ENCODE data around the gene GRIN3A. TPM values are rescaled to one million over a fixed set of nuclear protein-coding genes. Genes with fewer than 3 reads are reported as not detected.

Gene GRIN3A
- total RNA-seq, 4 donors from 2014 or later: 0.39 TPM; not detected in 3

DNA sequence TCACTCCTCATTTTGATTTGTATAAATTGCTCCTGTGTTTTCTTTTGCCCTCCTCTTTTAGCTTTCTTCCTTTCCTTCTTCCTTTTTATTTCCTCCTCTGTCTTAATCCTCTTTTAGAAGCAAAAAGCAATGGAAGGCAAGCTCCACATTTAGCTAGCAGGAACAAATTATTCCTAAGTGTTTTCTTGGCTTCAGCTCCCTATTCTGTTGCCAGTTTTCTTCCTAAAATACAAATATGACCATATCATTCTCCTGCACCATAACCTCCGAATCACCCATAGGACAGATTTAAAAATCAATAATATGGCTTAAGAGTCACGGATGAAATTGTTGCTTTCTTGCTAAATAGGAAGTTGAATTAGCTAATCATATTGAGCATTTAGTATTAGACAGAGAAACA, 49.4 kb downstream of the GRIN3A start:
- H3K4me1 ChIP-seq: no peaks in the 10 kb centered on the region
- no peak overlapping the region for H3K27ac ChIP-seq
- no peak overlapping the region for H3K4me3 ChIP-seq
- 27 to 48% methylated on average over 2 of the region's 2 CpGs for WGBS, 2 donors
- no peak for TF ChIP-seq EP300 (IDR thresholded peaks at IDR 0.05)
- no peak for TF ChIP-seq POLR2A (IDR thresholded peaks at IDR 0.05)
- TF ChIP-seq, protein P1, sequence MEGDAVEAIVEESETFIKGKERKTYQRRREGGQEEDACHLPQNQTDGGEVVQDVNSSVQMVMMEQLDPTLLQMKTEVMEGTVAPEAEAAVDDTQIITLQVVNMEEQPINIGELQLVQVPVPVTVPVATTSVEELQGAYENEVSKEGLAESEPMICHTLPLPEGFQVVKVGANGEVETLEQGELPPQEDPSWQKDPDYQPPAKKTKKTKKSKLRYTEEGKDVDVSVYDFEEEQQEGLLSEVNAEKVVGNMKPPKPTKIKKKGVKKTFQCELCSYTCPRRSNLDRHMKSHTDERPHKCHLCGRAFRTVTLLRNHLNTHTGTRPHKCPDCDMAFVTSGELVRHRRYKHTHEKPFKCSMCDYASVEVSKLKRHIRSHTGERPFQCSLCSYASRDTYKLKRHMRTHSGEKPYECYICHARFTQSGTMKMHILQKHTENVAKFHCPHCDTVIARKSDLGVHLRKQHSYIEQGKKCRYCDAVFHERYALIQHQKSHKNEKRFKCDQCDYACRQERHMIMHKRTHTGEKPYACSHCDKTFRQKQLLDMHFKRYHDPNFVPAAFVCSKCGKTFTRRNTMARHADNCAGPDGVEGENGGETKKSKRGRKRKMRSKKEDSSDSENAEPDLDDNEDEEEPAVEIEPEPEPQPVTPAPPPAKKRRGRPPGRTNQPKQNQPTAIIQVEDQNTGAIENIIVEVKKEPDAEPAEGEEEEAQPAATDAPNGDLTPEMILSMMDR (IDR thresholded peaks at IDR 0.05): no peak
- H3K9me3 ChIP-seq: no peaks in the 10 kb centered on the region
- H3K27me3 ChIP-seq: no peaks in the 10 kb centered on the region
- no peak for DNase-seq (ENCODE audit: low spot score in 2 of 2)
- H3K36me3 ChIP-seq: no peaks in the 10 kb centered on the region

GRCh38 chr9:101684665-101685064, 53.8 kb downstream of the GRIN3A start:
- H3K4me1 ChIP-seq: no peaks in the 10 kb centered on the region
- H3K27ac ChIP-seq: no peak overlapping the region
- DNase-seq (ENCODE audit: low spot score in 2 of 2): no peak
- H3K27me3 ChIP-seq: no peaks in the 10 kb centered on the region
- H3K9me3 ChIP-seq: no peaks in the 10 kb centered on the region
- H3K36me3 ChIP-seq: no peaks in the 10 kb centered on the region
- WGBS, 2 donors: 64 to 65% methylated on average over 2 of the region's 2 CpGs
- H3K4me3 ChIP-seq: no peak overlapping the region
- TF ChIP-seq EP300 (IDR thresholded peaks at IDR 0.05) (no peak), POLR2A (IDR thresholded peaks at IDR 0.05) (no peak)
- TF ChIP-seq, protein P1 (IDR thresholded peaks at IDR 0.05): no peak

- Histone ChIP-seq H3K4me1 (no peaks in the 10 kb centered on the region), H3K4me3 (no peak overlapping the region), H3K27me3 (no peaks in the 10 kb centered on the region), H3K27ac (no peak overlapping the region), H3K36me3 (no peaks in the 10 kb centered on the region), H3K9me3 (no peaks in the 10 kb centered on the region)
- 61 to 67% methylated on average over 2 of the region's 2 CpGs for WGBS, 2 donors
- TF ChIP-seq, protein P1 (IDR thresholded peaks at IDR 0.05): no peak
- TF ChIP-seq POLR2A (IDR thresholded peaks at IDR 0.05) (no peak), EP300 (IDR thresholded peaks at IDR 0.05) (no peak)
- DNase-seq (ENCODE audit: low spot score in 2 of 2): no peak
Measured at GRCh38 chr9:101683236-101683635, 55.2 kb downstream of the GRIN3A start.

DNA sequence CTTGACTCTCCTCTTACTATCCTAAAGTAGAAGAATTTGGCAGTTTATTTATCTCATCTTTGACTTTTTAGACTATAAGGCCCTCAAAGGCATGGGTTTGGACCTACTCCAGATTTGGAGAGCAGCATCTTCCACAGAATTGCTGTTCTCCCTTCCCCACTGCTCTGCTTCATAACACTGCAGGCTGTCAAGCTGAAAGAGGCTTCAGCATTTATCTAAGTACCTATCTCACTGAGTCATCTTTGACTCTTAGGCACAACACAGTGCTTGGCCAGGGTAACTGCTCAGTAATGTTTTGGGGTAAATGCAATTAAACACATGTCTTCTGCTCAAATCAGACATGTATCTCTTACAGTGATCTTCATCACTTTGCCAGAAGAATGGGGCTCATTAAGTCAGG, 60.6 kb downstream of the GRIN3A start:
- TF ChIP-seq, protein P1 (IDR thresholded peaks at IDR 0.05): no peak
- TF ChIP-seq EP300 (IDR thresholded peaks at IDR 0.05) (no peak), POLR2A (IDR thresholded peaks at IDR 0.05) (no peak)
- Histone ChIP-seq H3K4me3 (no peak overlapping the region), H3K9me3 (no peaks in the 10 kb centered on the region), H3K27me3 (no peaks in the 10 kb centered on the region), H3K4me1 (peaks cover 0 to 14% (median 2%) of the 10 kb centered on the region in 4 donors), H3K27ac (no peak overlapping the region), H3K36me3 (no peaks in the 10 kb centered on the region)
- no peak for DNase-seq (ENCODE audit: low spot score in 2 of 2)

GRCh38 chr9:101675341-101675740, 63.1 kb downstream of the GRIN3A start:
- DNase-seq (ENCODE audit: low spot score in 2 of 2): no peak
- Histone ChIP-seq H3K27ac (no peak overlapping the region), H3K27me3 (no peaks in the 10 kb centered on the region), H3K4me1 (peaks cover 0 to 17% (median 2%) of the 10 kb centered on the region in 4 donors), H3K4me3 (no peak overlapping the region), H3K9me3 (no peaks in the 10 kb centered on the region), H3K36me3 (no peaks in the 10 kb centered on the region)
- TF ChIP-seq POLR2A (IDR thresholded peaks at IDR 0.05) (no peak), EP300 (IDR thresholded peaks at IDR 0.05) (no peak)
- TF ChIP-seq, protein P1 (IDR thresholded peaks at IDR 0.05): no peak
- 76 to 82% methylated on average over 1 of the region's 1 CpG for WGBS, 2 donors
